ENCODE measurements around the gene ANKRD9. TPM values are rescaled to one million over a fixed set of nuclear protein-coding genes. Genes with fewer than 3 reads are reported as not detected.

ANKRD9 gene
- total and polyA plus RNA-seq, 2 of the 13 experiments (the other 11 are each of a cell fraction or from before 2014, with no cell fraction given), result 10.0 to 15.0 TPM

DNA sequence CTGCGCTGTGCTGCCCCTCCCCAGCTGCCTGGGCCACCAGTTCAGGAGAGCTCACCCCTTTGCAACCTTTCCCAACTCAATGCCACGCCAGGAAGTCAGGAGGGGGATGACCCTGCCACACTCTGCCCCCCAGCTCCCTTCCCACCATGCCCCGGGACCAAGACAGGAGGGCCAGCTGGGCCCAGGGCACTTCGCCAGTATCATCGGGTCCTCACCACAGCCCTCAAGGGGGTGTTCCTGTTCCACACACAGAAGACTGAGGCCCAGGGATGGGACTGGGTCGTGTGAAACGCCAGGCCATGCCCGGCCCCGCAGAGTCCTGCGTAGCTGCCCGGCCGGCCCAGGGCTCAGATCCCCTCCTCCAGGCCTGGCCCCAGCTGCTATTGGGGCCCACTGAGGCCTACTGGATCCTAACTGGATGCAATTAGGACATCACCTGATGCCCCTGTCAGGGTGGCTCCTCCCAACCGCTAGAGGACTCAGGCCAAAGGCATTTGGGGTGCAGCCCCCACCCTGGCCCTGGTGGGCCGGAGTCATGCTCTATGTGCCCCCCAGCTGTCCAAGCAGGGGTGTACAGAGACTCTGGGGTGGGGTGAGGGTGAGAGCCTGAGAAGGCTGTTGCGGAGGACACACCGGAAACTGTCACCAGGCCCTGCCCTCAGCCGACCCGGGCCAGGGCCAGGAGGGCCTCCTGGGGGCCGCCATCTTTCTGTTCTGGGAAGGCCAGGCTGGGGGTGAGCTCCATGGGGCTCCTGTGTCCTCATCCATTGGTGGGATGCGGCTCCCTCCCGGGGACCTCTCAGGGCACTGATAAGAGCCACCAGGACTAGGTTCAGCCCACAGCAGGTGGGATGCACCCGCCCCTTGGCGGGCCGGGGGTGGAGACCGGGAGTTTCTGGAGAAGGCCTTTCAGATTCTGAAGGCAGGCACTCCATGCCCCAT is 29.3 kb upstream of the ANKRD9 start (continued):
- peak; percentile 36; the same call in 1 of the 2 replicates for TF ChIP-seq ELF3 (CRISPR knock-in tag; IDR thresholded peaks at IDR 0.05)
- TF ChIP-seq RFXAP (CRISPR knock-in tag; IDR thresholded peaks at IDR 0.05; ENCODE audit: borderline replicate concordance), result peak; percentile 69; the same call in 1 of the 2 replicates
- TF ChIP-seq, protein P1, sequence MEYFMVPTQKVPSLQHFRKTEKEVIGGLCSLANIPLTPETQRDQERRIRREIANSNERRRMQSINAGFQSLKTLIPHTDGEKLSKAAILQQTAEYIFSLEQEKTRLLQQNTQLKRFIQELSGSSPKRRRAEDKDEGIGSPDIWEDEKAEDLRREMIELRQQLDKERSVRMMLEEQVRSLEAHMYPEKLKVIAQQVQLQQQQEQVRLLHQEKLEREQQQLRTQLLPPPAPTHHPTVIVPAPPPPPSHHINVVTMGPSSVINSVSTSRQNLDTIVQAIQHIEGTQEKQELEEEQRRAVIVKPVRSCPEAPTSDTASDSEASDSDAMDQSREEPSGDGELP (IDR thresholded peaks at IDR 0.05; ENCODE audit: borderline replicate concordance, low read depth), result peak; percentile 87; the same call in 1 of the 2 replicates
- TF ChIP-seq TAF15 (IDR thresholded peaks at IDR 0.05; ENCODE audit: low read depth, low read length, poor library complexity, severe bottlenecking), result peak; percentile 27
- TF ChIP-seq, protein P2, sequence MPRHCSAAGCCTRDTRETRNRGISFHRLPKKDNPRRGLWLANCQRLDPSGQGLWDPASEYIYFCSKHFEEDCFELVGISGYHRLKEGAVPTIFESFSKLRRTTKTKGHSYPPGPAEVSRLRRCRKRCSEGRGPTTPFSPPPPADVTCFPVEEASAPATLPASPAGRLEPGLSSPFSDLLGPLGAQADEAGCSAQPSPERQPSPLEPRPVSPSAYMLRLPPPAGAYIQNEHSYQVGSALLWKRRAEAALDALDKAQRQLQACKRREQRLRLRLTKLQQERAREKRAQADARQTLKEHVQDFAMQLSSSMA (CRISPR knock-in tag; IDR thresholded peaks at IDR 0.05), result peak; percentile 69
- TF ChIP-seq, protein P3, sequence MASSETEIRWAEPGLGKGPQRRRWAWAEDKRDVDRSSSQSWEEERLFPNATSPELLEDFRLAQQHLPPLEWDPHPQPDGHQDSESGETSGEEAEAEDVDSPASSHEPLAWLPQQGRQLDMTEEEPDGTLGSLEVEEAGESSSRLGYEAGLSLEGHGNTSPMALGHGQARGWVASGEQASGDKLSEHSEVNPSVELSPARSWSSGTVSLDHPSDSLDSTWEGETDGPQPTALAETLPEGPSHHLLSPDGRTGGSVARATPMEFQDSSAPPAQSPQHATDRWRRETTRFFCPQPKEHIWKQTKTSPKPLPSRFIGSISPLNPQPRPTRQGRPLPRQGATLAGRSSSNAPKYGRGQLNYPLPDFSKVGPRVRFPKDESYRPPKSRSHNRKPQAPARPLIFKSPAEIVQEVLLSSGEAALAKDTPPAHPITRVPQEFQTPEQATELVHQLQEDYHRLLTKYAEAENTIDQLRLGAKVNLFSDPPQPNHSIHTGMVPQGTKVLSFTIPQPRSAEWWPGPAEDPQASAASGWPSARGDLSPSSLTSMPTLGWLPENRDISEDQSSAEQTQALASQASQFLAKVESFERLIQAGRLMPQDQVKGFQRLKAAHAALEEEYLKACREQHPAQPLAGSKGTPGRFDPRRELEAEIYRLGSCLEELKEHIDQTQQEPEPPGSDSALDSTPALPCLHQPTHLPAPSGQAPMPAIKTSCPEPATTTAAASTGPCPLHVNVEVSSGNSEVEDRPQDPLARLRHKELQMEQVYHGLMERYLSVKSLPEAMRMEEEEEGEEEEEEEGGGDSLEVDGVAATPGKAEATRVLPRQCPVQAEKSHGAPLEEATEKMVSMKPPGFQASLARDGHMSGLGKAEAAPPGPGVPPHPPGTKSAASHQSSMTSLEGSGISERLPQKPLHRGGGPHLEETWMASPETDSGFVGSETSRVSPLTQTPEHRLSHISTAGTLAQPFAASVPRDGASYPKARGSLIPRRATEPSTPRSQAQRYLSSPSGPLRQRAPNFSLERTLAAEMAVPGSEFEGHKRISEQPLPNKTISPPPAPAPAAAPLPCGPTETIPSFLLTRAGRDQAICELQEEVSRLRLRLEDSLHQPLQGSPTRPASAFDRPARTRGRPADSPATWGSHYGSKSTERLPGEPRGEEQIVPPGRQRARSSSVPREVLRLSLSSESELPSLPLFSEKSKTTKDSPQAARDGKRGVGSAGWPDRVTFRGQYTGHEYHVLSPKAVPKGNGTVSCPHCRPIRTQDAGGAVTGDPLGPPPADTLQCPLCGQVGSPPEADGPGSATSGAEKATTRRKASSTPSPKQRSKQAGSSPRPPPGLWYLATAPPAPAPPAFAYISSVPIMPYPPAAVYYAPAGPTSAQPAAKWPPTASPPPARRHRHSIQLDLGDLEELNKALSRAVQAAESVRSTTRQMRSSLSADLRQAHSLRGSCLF (CRISPR knock-in tag; IDR thresholded peaks at IDR 0.05; ENCODE audit: borderline replicate concordance), result no peak
- TF ChIP-seq, protein P4, sequence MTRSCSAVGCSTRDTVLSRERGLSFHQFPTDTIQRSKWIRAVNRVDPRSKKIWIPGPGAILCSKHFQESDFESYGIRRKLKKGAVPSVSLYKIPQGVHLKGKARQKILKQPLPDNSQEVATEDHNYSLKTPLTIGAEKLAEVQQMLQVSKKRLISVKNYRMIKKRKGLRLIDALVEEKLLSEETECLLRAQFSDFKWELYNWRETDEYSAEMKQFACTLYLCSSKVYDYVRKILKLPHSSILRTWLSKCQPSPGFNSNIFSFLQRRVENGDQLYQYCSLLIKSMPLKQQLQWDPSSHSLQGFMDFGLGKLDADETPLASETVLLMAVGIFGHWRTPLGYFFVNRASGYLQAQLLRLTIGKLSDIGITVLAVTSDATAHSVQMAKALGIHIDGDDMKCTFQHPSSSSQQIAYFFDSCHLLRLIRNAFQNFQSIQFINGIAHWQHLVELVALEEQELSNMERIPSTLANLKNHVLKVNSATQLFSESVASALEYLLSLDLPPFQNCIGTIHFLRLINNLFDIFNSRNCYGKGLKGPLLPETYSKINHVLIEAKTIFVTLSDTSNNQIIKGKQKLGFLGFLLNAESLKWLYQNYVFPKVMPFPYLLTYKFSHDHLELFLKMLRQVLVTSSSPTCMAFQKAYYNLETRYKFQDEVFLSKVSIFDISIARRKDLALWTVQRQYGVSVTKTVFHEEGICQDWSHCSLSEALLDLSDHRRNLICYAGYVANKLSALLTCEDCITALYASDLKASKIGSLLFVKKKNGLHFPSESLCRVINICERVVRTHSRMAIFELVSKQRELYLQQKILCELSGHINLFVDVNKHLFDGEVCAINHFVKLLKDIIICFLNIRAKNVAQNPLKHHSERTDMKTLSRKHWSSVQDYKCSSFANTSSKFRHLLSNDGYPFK (CRISPR knock-in tag; IDR thresholded peaks at IDR 0.05; ENCODE audit: borderline replicate concordance), result peak; percentile 71; the same call in 1 of the 2 replicates
- TF ChIP-seq NONO (IDR thresholded peaks at IDR 0.05), result no peak
- TF ChIP-seq NONO (CRISPR knock-in tag; conservative IDR thresholded peaks at IDR 0.05), result peak; percentile 71; the same call in 1 of the 2 replicates
- TF ChIP-seq, protein P5, sequence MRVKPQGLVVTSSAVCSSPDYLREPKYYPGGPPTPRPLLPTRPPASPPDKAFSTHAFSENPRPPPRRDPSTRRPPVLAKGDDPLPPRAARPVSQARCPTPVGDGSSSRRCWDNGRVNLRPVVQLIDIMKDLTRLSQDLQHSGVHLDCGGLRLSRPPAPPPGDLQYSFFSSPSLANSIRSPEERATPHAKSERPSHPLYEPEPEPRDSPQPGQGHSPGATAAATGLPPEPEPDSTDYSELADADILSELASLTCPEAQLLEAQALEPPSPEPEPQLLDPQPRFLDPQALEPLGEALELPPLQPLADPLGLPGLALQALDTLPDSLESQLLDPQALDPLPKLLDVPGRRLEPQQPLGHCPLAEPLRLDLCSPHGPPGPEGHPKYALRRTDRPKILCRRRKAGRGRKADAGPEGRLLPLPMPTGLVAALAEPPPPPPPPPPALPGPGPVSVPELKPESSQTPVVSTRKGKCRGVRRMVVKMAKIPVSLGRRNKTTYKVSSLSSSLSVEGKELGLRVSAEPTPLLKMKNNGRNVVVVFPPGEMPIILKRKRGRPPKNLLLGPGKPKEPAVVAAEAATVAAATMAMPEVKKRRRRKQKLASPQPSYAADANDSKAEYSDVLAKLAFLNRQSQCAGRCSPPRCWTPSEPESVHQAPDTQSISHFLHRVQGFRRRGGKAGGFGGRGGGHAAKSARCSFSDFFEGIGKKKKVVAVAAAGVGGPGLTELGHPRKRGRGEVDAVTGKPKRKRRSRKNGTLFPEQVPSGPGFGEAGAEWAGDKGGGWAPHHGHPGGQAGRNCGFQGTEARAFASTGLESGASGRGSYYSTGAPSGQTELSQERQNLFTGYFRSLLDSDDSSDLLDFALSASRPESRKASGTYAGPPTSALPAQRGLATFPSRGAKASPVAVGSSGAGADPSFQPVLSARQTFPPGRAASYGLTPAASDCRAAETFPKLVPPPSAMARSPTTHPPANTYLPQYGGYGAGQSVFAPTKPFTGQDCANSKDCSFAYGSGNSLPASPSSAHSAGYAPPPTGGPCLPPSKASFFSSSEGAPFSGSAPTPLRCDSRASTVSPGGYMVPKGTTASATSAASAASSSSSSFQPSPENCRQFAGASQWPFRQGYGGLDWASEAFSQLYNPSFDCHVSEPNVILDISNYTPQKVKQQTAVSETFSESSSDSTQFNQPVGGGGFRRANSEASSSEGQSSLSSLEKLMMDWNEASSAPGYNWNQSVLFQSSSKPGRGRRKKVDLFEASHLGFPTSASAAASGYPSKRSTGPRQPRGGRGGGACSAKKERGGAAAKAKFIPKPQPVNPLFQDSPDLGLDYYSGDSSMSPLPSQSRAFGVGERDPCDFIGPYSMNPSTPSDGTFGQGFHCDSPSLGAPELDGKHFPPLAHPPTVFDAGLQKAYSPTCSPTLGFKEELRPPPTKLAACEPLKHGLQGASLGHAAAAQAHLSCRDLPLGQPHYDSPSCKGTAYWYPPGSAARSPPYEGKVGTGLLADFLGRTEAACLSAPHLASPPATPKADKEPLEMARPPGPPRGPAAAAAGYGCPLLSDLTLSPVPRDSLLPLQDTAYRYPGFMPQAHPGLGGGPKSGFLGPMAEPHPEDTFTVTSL (CRISPR knock-in tag; IDR thresholded peaks at IDR 0.05; ENCODE audit: borderline replicate concordance), result 0 out of 2 replicates have a peak, but pooled peaks have one; percentile 46
- TF ChIP-seq ZNF547 (CRISPR knock-in tag; IDR thresholded peaks at IDR 0.05), result no peak
